HepG2 (cell line): ENCODE results near the gene TRIP4. TPM values are rescaled to one million over a fixed set of nuclear protein-coding genes. Genes with fewer than 3 reads are reported as not detected.

ENCODE experiments used
- ATAC-seq: fragments of 200-7000 bp; cut with Tn5 transposase; 3 replicates; pipeline ENCODE4 v1.9.1; 2020; ENCODE audit warnings: mild to moderate bottlenecking, moderate library complexity
- BruUV-seq: library from RNA; stranded (reverse); fragments of 400-500 nt; replicated peaks from 2 replicates; lab custom pipeline; 2021; lab: Mats Ljungman, UMichigan
- CTCF ChIA-PET: fragments of 300-600 bp; formaldehyde crosslinking; extraction: SDS; loops from one replicate; lab custom pipeline; 2021; ENCODE audit warnings: low total read pairs, inconsistent platforms, low intra/inter-chr PET ratio; lab: Yijun Ruan, JAX
- POLR2A ChIA-PET: fragments of 350-600 bp; sonication (Branson Sonifier 250); formaldehyde crosslinking; loops from one replicate; lab custom pipeline; 2020; ENCODE audit warnings: antibody characterized with exemption, inconsistent platforms; lab: Yijun Ruan, JAX
- DNase-seq: peaks from one replicate; pipeline ENCODE4 v3.0.0-alpha.2; 2015; ENCODE audit warnings: low spot score
- FAIRE-seq: peaks from 3 replicates; lab custom pipeline; 2011; peaks lifted over from hg19 to GRCh38; lab: Jason Lieb, UNC
- H2AFZ ChIP-seq: one replicate; pipeline ENCODE4 v1.6.1; 2011; ENCODE audit warnings: low read length, inconsistent platforms
- H3K27ac ChIP-seq: fragments of 300-600 bp; 3 replicates; pipeline ENCODE4 v1.8.0; 2011; ENCODE audit warnings: mixed run types, mild to moderate bottlenecking, mixed read lengths, low read length, inconsistent platforms; ENCODE audit not compliant: insufficient read depth; ENCODE audit errors: extremely low read length
- H3K27me3 ChIP-seq, 2 experiments: fragments of 200-600 bp in 1 of 2; 2 replicates in 1 of 2; 3 replicates in 1 of 2; pipeline versions ENCODE4 v1.6.0 to v1.8.0; 2011; ENCODE audit warnings: low read length in 2 of 2, mild to moderate bottlenecking in 2 of 2, moderate library complexity in 2 of 2, inconsistent platforms in 1 of 2; ENCODE audit not compliant: insufficient read depth in 2 of 2, control insufficient read depth in 1 of 2
- H3K36me3 ChIP-seq, 2 experiments: fragments of 200-600 bp in 1 of 2; replicated peaks in 1 of 2; 2 replicates in 1 of 2; 3 replicates in 1 of 2; pipeline versions ENCODE4 v1.5.1 to v1.8.0; 2011; ENCODE audit warnings: low read length in 2 of 2, inconsistent platforms in 1 of 2; ENCODE audit not compliant: insufficient read depth in 2 of 2, control insufficient read depth in 1 of 2
- H3K4me1 ChIP-seq: 2 replicates; pipeline ENCODE4 v1.5.1; 2012; ENCODE audit warnings: low read length, inconsistent platforms; ENCODE audit not compliant: insufficient read depth
- H3K4me2 ChIP-seq: 2 replicates; pipeline ENCODE4 v1.6.0; 2011; ENCODE audit warnings: low read depth, low read length, inconsistent platforms
- H3K4me3 ChIP-seq, 3 experiments: fragments of 200-600 bp in 1 of 3; sonication (generic), shearing (Covaris generic) in 1 of 3; replicated peaks in 1 of 3; 2 replicates each; pipeline ENCODE4 v1.5.1; 2011 to 2016; ENCODE audit warnings: low read length in 3 of 3, inconsistent platforms in 2 of 3, low read depth in 2 of 3, mild to moderate bottlenecking in 2 of 3, control low read depth in 1 of 3, mixed read lengths in 1 of 3; ENCODE audit not compliant: insufficient read depth in 1 of 3
- H3K79me2 ChIP-seq: one replicate; pipeline ENCODE4 v1.6.1; 2011; ENCODE audit warnings: low read length, inconsistent platforms; ENCODE audit not compliant: insufficient read depth
- H3K9ac ChIP-seq: 2 replicates; pipeline ENCODE4 v1.6.0; 2011; ENCODE audit warnings: mild to moderate bottlenecking, low read depth, low read length, inconsistent platforms; ENCODE audit not compliant: insufficient read depth
- H3K9me3 ChIP-seq: 2 replicates; pipeline ENCODE4 v1.5.1; 2012; ENCODE audit warnings: mild to moderate bottlenecking, low read length
- H4K20me1 ChIP-seq: 2 replicates; pipeline ENCODE4 v1.6.0; 2011; ENCODE audit warnings: inconsistent platforms, mild to moderate bottlenecking, low read length, moderate library complexity; ENCODE audit not compliant: insufficient read depth
- AHR ChIP-seq: IDR thresholded peaks from 2 replicates; pipeline ENCODE4 v1.6.1; 2018; ENCODE audit warnings: missing genetic modification reagents, missing compliant biosample characterization
- ATF4 ChIP-seq, 2 experiments: fragments of 450-650 bp in 1 of 2; sonication (generic) in 1 of 2; formaldehyde crosslinking; IDR thresholded peaks; 2 replicates each; pipeline versions ENCODE4 v1.5.0 to v1.8.0; 2020 to 2022; ENCODE audit warnings: mild to moderate bottlenecking in 1 of 2, missing genetic modification reagents in 1 of 2
- HOXA9 ChIP-seq: sonication (generic); formaldehyde crosslinking; IDR thresholded peaks from 2 replicates; pipeline ENCODE4 v1.8.1; 2022; ENCODE audit warnings: missing genetic modification reagents, mild to moderate bottlenecking, moderate library complexity, borderline replicate concordance
- MYPOP ChIP-seq: sonication (generic); formaldehyde crosslinking; IDR thresholded peaks from 2 replicates; pipeline ENCODE4 v1.8.1; 2023; ENCODE audit warnings: mild to moderate bottlenecking, moderate library complexity, missing genetic modification reagents
- ZBTB43 ChIP-seq: sonication (generic); formaldehyde crosslinking; conservative IDR thresholded peaks from 2 replicates; pipeline ENCODE4 v1.4.0; 2020; ENCODE audit warnings: missing genetic modification reagents
- in situ Hi-C: cut with HindIII; loops from 2 replicates; pipeline ENCODE4 v1.10.0; 2017; ENCODE audit warnings: low pct_unique_long_range_greater_than_20kb; ENCODE audit not compliant: extremely low pct_ligation_motif_present
- intact Hi-C: fragments of 100-400 bp; cut with micrococcal nuclease; formaldehyde crosslinking; loops from one replicate; pipeline ENCODE4 v1.10.0; 2022; ENCODE audit not compliant: unreplicated experiment
- polyA plus RNA-seq, 8 experiments: library from polyadenylated mRNA; depleted of rRNA in 3 of 8; stranded (reverse) in 7 of 8; unstranded in 1 of 8; fragments of >200 nt; fragmentation: Illumina TruSeq in 4 of 8; extraction: Trizol in 4 of 8; gene quantifications; 2 replicates each; pipeline versions ENCODE4 v1.2.1 to v1.2.3, GENCODE V29; 2011 to 2016; ENCODE audit warnings: low read depth in 4 of 8, missing spikeins in 1 of 8, mixed read lengths in 1 of 8; ENCODE audit not compliant: insufficient read depth in 1 of 8
- total RNA-seq, 5 experiments: library from RNA; depleted of rRNA; stranded (reverse); fragments of >200 nt; fragmentation: Illumina TruSeq; extraction: Trizol; gene quantifications; 2 replicates each; pipeline ENCODE4 v1.2.3, GENCODE V29; 2016; ENCODE audit warnings: low read depth in 1 of 5

TRIP4 gene
- total and polyA plus RNA-seq, 2 of the 13 experiments (the other 11 are each of a cell fraction or from before 2014, with no cell fraction given), result 7.1 to 11.8 TPM

- no peak for TF ChIP-seq MYPOP (CRISPR knock-in tag)
These were observed 96.1 kb downstream of the TRIP4 start (continued) for GRCh38 chr15:64483749-64484148.

DNA sequence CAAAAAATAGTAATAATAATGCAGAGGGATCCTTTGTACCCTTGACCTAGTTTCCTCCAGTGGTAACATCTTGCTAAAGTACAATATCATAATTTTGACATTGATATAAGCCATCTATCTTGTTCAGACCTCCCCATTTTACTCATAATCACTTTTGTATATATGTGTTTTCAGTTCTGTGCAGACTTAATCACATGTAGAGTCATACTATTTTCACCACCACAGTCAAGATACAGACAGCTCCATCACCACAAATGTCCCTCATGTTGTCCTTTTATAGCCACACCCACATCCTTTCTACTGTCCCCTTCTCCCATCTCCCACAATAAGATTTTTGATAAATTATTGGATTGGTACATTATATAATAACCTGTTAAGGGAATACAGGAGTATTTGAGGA lies 98.2 kb downstream of the TRIP4 start:
- BruUV-seq, result no TSS peak
- in situ Hi-C loops, result no loop called here
- no peak for DNase-seq
- no peak for ATAC-seq
- Histone ChIP-seq H3K27me3 (no peaks in the 10 kb centered on the region), H3K4me1 (peaks cover 10% of the 10 kb centered on the region), H3K79me2 (peaks cover 2% of the 10 kb centered on the region), H3K9me3 (no peaks in the 10 kb centered on the region), H4K20me1 (no peaks in the 10 kb centered on the region), H2AFZ (no peak overlapping the region), H3K9ac (no peak overlapping the region), H3K36me3 (peaks cover 0 to 4% of the 10 kb centered on the region in 2 experiments; a peak in 3 of 5 replicates), H3K4me3 (no peak overlapping the region), H3K4me2 (no peak overlapping the region), H3K27ac (no peak overlapping the region)
- intact Hi-C loops, result no loop called here
- ChIA-PET POLR2A (no interaction called here), CTCF (no interaction called here)
- no peak for TF ChIP-seq HOXA9 (CRISPR knock-in tag)
- no peak for TF ChIP-seq ATF4 (CRISPR knock-in tag; IDR thresholded peaks at IDR 0.05)
- TF ChIP-seq AHR (CRISPR knock-in tag), result no peak
- no peak for TF ChIP-seq ZBTB43
- no peak for FAIRE-seq
